Muscle of leg (tissue), 11 donors: ENCODE data around the gene DDIT4. TPM values are rescaled to one million over a fixed set of nuclear protein-coding genes. Genes with fewer than 3 reads are reported as not detected.

Experiments used
- DNase-seq: peaks from one replicate; pipeline ENCODE4 v3.0.0; 2013
- H3K27ac ChIP-seq: one replicate; pipeline ENCODE4 v1.5.1; 2013; ENCODE audit warnings: mild to moderate bottlenecking, low read length, control low read depth
- H3K27me3 ChIP-seq: one replicate; pipeline ENCODE4 v1.6.1; 2013; ENCODE audit warnings: low read length; ENCODE audit not compliant: control insufficient read depth, insufficient read depth
- H3K36me3 ChIP-seq: one replicate; pipeline ENCODE4 v1.6.1; 2013; ENCODE audit warnings: low read length; ENCODE audit not compliant: control insufficient read depth, insufficient read depth
- H3K4me1 ChIP-seq: one replicate; pipeline ENCODE4 v1.6.1; 2013; ENCODE audit warnings: low read length; ENCODE audit not compliant: control insufficient read depth, insufficient read depth
- H3K4me3 ChIP-seq: one replicate; pipeline ENCODE4 v1.5.1; 2013; ENCODE audit warnings: low read length, control low read depth
- H3K9me3 ChIP-seq: replicated peaks from 2 replicates; pipeline ENCODE4 v1.6.1; 2013; ENCODE audit warnings: low read depth, low read length; ENCODE audit not compliant: control insufficient read depth
- WGBS: methylation state at CpG from one replicate; pipeline ENCODE4 v1.1.5; 2013; ENCODE audit warnings: missing lambda C conversion rate; ENCODE audit not compliant: insufficient coverage; 5-methylcytosine and 5-hydroxymethylcytosine counted together
- polyA plus RNA-seq, 8 donors: library from polyadenylated mRNA; unstranded; fragments of 120-200 nt; gene quantifications; one replicate each; pipeline versions ENCODE4 v1.2.1 to v1.2.3, GENCODE V29; 2013; ENCODE audit warnings: inconsistent platforms in 1 of 8, low replicate concordance in 1 of 8; ENCODE audit not compliant: insufficient read length in 8 of 8, insufficient read depth in 1 of 8
- total RNA-seq: library from RNA; stranded (reverse); fragments of 120-200 nt; gene quantifications from one replicate; pipeline ENCODE4 v1.2.4, GENCODE V29; 2013

DDIT4 gene
- total and polyA plus RNA-seq, 9 donors = 67.2 to 99.8 (median 72.2) TPM

DNA sequence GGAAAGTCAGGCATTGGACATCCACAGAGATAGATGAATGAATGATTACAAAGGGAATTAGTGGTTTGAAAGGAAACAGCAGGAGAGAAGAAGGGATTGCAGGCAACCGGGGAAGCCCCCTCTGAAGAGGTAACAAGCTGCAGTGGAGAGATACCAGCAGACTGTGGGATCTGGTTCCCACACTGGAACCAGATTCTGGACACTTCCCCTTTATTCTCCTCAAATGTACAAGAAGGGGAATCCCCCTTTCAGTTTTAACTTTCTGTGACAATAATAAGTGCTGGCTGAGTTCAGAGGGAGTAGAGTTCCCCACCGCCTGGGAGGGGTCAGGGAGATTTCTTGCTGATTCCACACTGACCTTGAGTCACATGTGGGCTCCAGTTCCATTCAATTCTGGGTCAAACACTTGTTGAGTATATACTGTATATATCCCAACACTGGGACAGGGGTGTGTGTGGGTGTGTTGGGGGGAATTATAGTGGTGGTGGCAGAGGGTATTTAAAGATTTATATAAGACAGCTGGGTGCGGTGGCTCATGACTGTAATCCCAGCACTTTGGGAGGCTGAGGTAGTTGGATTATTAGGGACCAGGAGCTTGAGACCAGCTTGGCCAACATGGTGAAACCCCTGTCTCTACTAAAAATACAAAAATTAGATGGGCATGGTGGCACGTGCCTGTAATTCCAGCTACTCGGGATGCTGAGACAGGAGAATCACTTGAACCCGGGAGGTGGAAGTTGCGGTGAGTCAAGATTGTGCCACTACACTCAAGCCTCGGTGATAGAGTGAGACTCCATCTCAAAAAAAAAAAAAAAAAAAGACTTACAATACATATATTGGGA is 16.5 kb upstream of the DDIT4 start:
- peak; percentile 80 for DNase-seq
- Histone ChIP-seq H3K36me3 (no peaks in the 10 kb centered on the region), H3K27ac (peak overlapping the region; percentile 49), H3K9me3 (no peaks in the 10 kb centered on the region), H3K4me3 (no peak overlapping the region), H3K27me3 (no peaks in the 10 kb centered on the region), H3K4me1 (peaks cover 74% of the 10 kb centered on the region)
- 81% methylated on average over 4 of the region's 8 CpGs for WGBS

DNA sequence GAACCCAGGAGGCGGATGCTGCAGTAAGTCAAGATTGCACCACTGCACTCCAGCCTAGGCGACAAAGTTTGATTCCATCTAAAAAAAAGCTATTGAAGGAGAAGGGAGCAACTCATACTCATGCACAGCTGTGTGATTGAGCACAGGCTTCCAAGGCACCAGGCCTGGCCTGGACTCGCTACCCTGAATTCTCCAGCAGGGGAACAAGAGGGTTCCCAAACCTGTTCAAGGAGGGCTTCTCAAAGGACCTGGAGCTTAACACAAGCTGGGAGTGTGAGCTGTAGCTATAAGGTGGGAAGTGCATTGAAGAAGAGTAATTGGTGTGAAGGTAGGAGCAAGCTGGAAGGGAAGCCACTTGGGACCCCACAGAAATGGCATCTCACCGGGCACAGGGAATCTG is 15.1 kb upstream of the DDIT4 start:
- Histone ChIP-seq H3K27me3 (no peaks in the 10 kb centered on the region), H3K27ac (peak overlapping the region; percentile 83), H3K4me3 (no peak overlapping the region), H3K9me3 (no peaks in the 10 kb centered on the region), H3K36me3 (no peaks in the 10 kb centered on the region), H3K4me1 (peaks cover 64% of the 10 kb centered on the region)
- WGBS = 81% methylated on average over 4 of the region's 4 CpGs
- no peak for DNase-seq

DNA sequence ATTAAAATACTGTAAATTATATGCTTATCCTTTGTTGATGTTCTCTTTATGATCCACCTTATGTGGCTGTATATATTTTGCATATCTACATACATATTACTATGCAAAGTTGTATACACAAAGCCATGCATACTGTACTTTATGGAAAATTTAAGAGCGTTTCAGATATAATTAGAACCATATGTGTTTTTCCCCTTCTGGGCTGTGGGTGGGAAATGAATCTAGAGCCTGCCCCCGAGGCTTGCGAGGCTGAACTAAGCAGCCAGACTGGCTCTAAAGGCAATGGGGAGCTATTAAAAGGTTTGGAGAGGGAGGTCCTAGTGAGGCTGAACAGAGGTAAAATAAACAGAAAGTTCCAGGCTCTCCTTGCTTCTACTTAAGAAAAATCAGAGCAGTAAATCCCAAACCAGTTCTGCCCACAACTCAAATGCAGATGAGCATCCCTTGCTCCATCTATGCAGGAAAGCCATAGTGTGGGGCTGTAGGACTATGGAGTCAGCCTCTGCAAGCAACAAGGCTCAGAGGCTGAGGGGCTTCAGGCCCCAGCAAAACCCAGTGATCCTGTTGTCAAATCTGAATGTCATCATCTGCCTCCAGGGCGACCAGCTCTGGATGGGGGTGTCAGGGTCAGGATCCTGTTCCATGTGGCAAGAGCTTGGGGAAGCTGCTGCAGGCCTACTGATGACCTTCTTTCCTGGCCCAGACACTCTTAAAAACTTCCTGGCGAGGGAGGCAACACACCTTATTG is 14.1 kb upstream of the DDIT4 start:
- H3K27ac ChIP-seq = peak overlapping the region; percentile 83
- no peak overlapping the region for H3K4me3 ChIP-seq
- H3K9me3 ChIP-seq = no peaks in the 10 kb centered on the region
- H3K27me3 ChIP-seq = no peaks in the 10 kb centered on the region
- H3K4me1 ChIP-seq = peaks cover 57% of the 10 kb centered on the region
- peak; percentile 96 for DNase-seq
- no peaks in the 10 kb centered on the region for H3K36me3 ChIP-seq
- no CpG with 5 or more reads among the region's 5 CpGs for WGBS

DNA sequence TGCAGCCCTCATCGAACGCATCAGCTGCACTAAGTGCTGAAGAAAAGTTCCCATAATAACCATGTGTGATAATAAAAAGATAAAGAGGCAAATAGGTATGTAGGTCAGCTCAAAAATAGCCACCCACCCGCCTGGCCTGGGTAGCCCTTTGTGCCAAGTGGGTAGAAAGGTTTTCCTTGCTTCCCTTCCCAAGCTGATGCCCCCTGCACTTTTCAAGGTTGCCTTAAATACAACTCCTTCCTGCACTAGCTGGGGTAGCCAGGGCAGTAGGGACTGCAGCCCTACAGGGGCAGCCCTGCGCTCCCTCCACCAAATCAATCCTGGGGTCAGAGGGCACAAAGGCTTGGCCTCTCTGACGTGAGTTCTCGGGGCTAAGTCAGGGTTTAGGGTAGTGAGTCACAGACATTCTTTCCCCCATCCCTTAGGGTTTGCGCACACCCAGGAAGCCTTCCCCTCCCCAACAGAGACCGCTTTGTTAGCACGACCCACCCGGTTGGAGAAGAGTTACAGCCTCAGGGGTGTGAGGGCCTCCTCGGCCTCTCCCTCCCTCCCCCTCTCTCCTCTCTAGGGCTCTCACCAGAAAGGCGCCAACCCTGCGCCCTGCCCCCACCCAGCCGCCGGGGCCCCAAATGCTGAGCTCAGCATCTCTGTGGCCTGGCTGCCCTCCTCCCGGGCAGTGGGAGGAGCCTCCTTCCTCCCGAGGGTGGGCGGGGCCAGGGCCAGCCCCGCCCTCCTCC is 13.3 kb upstream of the DDIT4 start:
- Histone ChIP-seq H3K9me3 (no peaks in the 10 kb centered on the region), H3K4me1 (peaks cover 51% of the 10 kb centered on the region), H3K27me3 (no peaks in the 10 kb centered on the region), H3K27ac (peak overlapping the region; percentile 83), H3K36me3 (no peaks in the 10 kb centered on the region), H3K4me3 (peak overlapping the region; percentile 56)
- DNase-seq = no peak
- 3% methylated on average over 6 of the region's 19 CpGs for WGBS

DNA sequence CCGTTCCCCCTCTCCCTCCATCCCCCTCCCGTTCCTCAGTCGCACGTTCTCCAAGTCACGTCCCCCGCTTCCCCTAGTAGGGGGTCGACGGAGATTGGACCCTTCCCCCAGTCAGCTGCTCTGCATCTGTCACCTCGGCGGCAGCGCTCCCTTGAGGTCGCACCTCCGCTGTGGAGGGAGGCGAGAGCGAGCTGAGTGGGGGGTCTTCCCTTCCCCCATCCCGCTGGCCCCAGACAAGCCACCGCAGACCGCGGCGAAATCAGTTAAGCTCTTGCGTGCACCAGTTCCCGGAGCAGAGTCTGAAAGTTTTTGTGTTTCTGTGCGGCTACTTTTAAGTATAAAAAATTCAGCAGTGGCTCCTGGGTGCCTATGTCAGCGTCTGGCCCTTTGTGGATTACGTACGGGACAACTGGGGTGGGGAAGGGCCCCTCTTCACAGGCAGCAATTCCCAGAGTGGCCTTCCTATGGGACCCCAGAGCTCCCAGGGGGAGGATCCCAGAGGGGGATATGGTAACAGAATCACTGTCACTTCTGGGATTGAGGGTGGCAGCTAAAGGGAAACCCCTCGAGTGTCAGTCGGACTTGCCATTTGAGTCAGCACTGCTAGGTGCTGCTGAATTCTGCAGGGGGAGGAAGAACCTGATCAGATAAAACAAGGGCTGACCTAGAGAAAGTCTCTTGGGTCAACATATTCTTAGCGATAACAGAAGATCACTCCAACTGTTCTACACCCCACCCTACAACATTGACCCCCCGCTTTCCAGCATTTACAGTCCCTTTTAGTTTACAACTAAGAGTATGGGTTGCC is 12.5 kb upstream of the DDIT4 start:
- Histone ChIP-seq H3K9me3 (no peaks in the 10 kb centered on the region), H3K4me3 (peak overlapping the region; percentile 56), H3K36me3 (no peaks in the 10 kb centered on the region), H3K27ac (peak overlapping the region; percentile 83), H3K27me3 (no peaks in the 10 kb centered on the region), H3K4me1 (peaks cover 49% of the 10 kb centered on the region)
- DNase-seq = peak; percentile 94
- WGBS = 4% methylated on average over 9 of the region's 30 CpGs

DNA sequence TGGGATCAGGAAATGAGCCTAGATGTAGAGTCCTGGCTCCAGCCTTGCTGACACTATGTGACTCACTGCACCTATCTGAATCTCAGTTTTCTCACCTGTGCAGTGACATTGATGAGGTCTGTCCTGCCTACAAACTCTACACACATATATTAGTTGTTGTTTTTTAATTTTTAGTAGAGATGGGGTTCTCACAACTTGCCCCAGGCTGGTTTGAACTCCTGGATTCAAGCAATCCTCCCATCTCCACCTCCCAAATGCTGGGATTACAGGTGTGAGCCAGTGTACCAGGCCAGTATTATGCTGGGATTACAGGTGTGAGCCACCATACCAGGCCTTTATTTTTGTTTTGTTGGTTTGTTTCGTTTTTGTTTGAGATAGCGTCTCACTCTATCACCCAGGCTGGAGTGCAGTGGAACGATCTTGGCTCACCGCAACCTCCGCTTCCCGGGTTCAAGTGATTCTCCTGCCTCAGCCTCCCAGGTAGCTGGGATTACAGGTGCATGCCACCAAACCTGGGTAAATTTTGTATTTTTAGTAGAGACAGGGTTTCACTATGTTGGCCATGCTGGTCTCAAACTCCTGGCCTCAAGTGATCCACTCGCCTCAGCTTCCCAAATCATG is 11.8 kb upstream of the DDIT4 start:
- Histone ChIP-seq H3K4me3 (no peak overlapping the region), H3K4me1 (peaks cover 44% of the 10 kb centered on the region)
- no CpG with 5 or more reads among the region's 7 CpGs for WGBS

DNA sequence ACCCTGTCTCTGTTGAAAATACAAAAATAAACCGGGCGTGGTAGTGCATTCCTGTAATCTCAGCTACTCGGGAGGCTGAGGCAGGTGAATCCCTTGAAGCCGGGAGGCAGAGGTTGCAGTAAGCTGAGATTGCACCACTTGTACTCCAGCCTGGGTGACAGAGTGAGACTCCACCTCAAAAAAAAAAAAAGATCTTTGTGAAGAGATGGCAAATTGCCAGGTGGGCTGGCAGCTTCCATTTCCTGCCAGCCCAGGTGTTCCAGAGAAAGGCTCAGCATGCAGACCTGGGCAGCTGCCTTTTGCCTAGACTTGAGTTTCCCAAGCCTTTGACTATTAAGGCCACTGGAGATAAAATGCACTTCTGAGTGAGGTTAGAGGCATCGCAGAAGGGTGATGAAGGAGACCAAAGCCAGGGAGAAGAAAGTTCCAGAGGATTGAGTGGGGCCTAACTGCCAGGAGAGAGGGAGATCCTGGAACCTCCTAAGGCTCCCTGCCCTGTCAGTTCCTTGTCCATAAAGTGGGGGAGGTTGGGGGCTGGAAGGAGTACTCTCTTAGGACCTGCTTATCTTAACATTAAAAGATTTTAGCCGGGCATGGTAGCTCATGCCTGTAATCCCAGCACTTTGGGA is 10.0 kb upstream of the DDIT4 start:
- Histone ChIP-seq H3K27ac (no peak overlapping the region), H3K27me3 (no peaks in the 10 kb centered on the region), H3K4me3 (no peak overlapping the region), H3K4me1 (peaks cover 36% of the 10 kb centered on the region), H3K36me3 (no peaks in the 10 kb centered on the region), H3K9me3 (no peaks in the 10 kb centered on the region)
- 90% methylated on average over 5 of the region's 6 CpGs for WGBS
- DNase-seq = no peak

More for the DNA sequence above, 11.8 kb upstream of the DDIT4 start:
- H3K36me3 ChIP-seq = no peaks in the 10 kb centered on the region
- no peaks in the 10 kb centered on the region for H3K9me3 ChIP-seq
- H3K27me3 ChIP-seq = no peaks in the 10 kb centered on the region
- H3K27ac ChIP-seq = peak overlapping the region; percentile 83
- no peak for DNase-seq

DNA sequence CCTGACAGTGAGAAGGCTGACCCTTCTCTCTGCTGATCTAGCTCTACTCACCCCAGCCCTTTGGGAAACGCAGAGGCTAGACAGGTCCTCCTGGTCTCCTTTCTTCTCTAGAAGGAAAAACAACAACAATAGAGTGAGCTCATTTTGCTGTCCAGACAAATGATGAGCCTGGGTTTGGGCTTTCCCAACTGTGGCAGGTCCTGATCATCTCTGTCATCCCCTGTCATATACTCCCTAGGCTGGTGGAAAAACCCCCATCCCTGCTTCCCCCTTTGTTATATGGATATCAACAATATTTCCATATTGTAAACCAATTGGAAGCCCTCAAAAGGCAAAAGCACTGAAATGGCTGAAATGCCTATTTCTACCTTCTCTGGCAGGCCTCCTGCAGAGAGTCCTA is 9.2 kb upstream of the DDIT4 start:
- no peak for DNase-seq
- H3K4me3 ChIP-seq = no peak overlapping the region
- no peaks in the 10 kb centered on the region for H3K36me3 ChIP-seq
- no peaks in the 10 kb centered on the region for H3K9me3 ChIP-seq
- no peaks in the 10 kb centered on the region for H3K27me3 ChIP-seq
- no CpG with 5 or more reads among the region's 1 CpG for WGBS
- peaks cover 29% of the 10 kb centered on the region for H3K4me1 ChIP-seq
- H3K27ac ChIP-seq = no peak overlapping the region

DNA sequence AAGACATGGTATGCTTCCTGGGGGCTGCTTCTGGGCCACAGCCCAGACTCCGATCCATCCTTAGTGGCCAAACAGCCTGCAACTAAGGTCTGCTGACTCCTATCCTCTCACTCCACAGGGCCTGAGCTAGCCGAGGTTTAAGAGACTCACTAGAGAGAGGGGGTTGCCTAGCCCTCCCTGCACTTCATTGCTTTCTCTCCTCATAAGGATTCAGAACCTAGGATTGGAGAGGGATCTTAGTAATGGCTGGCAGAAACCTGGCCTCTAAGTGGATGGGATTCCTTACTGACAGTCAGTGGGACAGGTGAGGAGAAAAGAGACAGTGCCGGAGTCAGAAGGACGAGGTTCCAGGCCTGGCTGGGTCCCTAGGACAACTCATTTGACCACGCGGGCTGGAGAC is 8.2 kb upstream of the DDIT4 start:
- no peaks in the 10 kb centered on the region for H3K9me3 ChIP-seq
- H3K27ac ChIP-seq = no peak overlapping the region
- no peak overlapping the region for H3K4me3 ChIP-seq
- no peaks in the 10 kb centered on the region for H3K36me3 ChIP-seq
- DNase-seq = no peak
- no peaks in the 10 kb centered on the region for H3K27me3 ChIP-seq
- 75% methylated on average over 3 of the region's 6 CpGs for WGBS
- H3K4me1 ChIP-seq = peaks cover 19% of the 10 kb centered on the region
